Hepatocyte (in vitro differentiated cells): ENCODE data around the gene IPPK. TPM values are rescaled to one million over a fixed set of nuclear protein-coding genes. Genes with fewer than 3 reads are reported as not detected.

Experiments used
- DNase-seq: peaks from one replicate; pipeline ENCODE4 v3.0.0-alpha.2; 2016; ENCODE audit warnings: low spot score
- H2AFZ ChIP-seq: fragments of 200-600 bp; sonication (generic); 2 replicates; pipeline ENCODE4 v1.6.0; 2016; ENCODE audit warnings: antibody characterized with exemption, mild to moderate bottlenecking
- H3K27ac ChIP-seq: fragments of 200-600 bp; sonication (generic); 2 replicates; pipeline ENCODE4 v1.5.1; 2016; ENCODE audit warnings: mild to moderate bottlenecking
- H3K27me3 ChIP-seq: fragments of 200-600 bp; sonication (generic); 2 replicates; pipeline ENCODE4 v1.6.1; 2016
- H3K36me3 ChIP-seq: fragments of 200-600 bp; sonication (generic); replicated peaks from 2 replicates; pipeline ENCODE4 v1.5.1; 2016; ENCODE audit warnings: low read depth; ENCODE audit not compliant: insufficient read depth
- H3K4me1 ChIP-seq: fragments of 200-600 bp; sonication (generic); 2 replicates; pipeline ENCODE4 v1.5.1; 2016; ENCODE audit warnings: mild to moderate bottlenecking, moderate library complexity; ENCODE audit not compliant: insufficient read depth
- H3K4me2 ChIP-seq: fragments of 200-600 bp; sonication (generic); 2 replicates; pipeline ENCODE4 v1.6.0; 2016
- H3K4me3 ChIP-seq: fragments of 200-600 bp; sonication (generic); 2 replicates; pipeline ENCODE4 v1.5.1; 2016; ENCODE audit warnings: mild to moderate bottlenecking
- H3K79me2 ChIP-seq: fragments of 200-600 bp; sonication (generic); 2 replicates; pipeline ENCODE4 v1.6.0; 2017; ENCODE audit warnings: mild to moderate bottlenecking
- H3K9me2 ChIP-seq: fragments of 200-600 bp; sonication (generic); replicated peaks from 2 replicates; pipeline ENCODE4 v1.6.0; 2017; ENCODE audit warnings: mild to moderate bottlenecking; ENCODE audit not compliant: insufficient read depth
- H3K9me3 ChIP-seq: fragments of 200-600 bp; sonication (generic); 2 replicates; pipeline ENCODE4 v1.5.1; 2016; ENCODE audit warnings: low read depth, mild to moderate bottlenecking
- H4K20me1 ChIP-seq: fragments of 200-600 bp; sonication (generic); 2 replicates; pipeline ENCODE4 v1.6.0; 2016; ENCODE audit warnings: mild to moderate bottlenecking; ENCODE audit not compliant: insufficient read depth, poor library complexity, severe bottlenecking
- EZH2 ChIP-seq: fragments of 200-600 bp; sonication (generic); IDR thresholded peaks from 2 replicates; pipeline ENCODE4 v1.6.1; 2016; ENCODE audit warnings: antibody characterized with exemption, mild to moderate bottlenecking, borderline replicate concordance
- EZH2phosphoT487 ChIP-seq: fragments of 200-600 bp; sonication (generic); IDR thresholded peaks from one replicate; pipeline ENCODE4 v1.6.1; 2018; ENCODE audit warnings: antibody characterized with exemption, mild to moderate bottlenecking, low read depth, moderate library complexity; ENCODE audit not compliant: unreplicated experiment, severe bottlenecking
- WGBS: methylation state at CpG from one replicate; pipeline ENCODE4 v1.1.6; 2016; ENCODE audit warnings: low lambda C conversion rate; ENCODE audit errors: missing lambda C conversion rate; 5-methylcytosine and 5-hydroxymethylcytosine counted together
- polyA plus RNA-seq: library from polyadenylated mRNA; unstranded; fragments of >200 nt; fragmentation: Nextera tagmentation; extraction: Ambion mirVana; gene quantifications from 2 replicates; pipeline ENCODE4 v1.2.1, GENCODE V29; 2016
- total RNA-seq: library from RNA; depleted of rRNA; stranded (reverse); fragments of >200 nt; gene quantifications from 2 replicates; pipeline ENCODE4 v1.2.3, GENCODE V29; 2014
- TF ChIP-seq, protein P1 (sequence below): fragments of 200-600 bp; sonication (generic); IDR thresholded peaks from 2 replicates; pipeline ENCODE4 v1.5.1; 2016; ENCODE audit warnings: antibody characterized with exemption, mild to moderate bottlenecking; ENCODE audit not compliant: poor library complexity

The IPPK gene
- total and polyA plus RNA-seq, 2 experiments from 2014 or later, result 8.5 to 15.6 TPM

DNA sequence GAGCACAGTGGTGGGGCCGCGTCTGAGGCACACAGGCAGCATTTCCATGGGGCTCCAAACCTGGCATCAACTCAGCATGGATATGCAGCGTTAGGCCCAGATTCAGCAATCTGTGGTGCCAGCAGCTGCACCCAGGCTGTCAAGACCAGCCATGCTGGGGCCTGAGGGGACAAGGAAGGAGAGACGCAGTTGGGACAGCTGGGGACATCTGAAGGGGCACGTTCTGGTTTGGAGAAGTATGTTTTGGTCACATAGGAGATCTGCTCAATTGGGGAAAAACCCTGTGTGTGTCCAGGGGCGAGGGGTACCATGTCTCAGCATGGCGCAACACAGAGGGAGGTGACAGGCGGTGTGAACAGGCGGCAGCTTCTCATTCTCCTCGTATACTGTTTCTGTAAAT is 67.5 kb downstream of the IPPK start:
- no peak overlapping the region for H3K4me3 ChIP-seq
- DNase-seq, result no peak
- H3K79me2 ChIP-seq, result no peaks in the 10 kb centered on the region
- no peak overlapping the region for H3K4me2 ChIP-seq
- TF ChIP-seq, protein P1, sequence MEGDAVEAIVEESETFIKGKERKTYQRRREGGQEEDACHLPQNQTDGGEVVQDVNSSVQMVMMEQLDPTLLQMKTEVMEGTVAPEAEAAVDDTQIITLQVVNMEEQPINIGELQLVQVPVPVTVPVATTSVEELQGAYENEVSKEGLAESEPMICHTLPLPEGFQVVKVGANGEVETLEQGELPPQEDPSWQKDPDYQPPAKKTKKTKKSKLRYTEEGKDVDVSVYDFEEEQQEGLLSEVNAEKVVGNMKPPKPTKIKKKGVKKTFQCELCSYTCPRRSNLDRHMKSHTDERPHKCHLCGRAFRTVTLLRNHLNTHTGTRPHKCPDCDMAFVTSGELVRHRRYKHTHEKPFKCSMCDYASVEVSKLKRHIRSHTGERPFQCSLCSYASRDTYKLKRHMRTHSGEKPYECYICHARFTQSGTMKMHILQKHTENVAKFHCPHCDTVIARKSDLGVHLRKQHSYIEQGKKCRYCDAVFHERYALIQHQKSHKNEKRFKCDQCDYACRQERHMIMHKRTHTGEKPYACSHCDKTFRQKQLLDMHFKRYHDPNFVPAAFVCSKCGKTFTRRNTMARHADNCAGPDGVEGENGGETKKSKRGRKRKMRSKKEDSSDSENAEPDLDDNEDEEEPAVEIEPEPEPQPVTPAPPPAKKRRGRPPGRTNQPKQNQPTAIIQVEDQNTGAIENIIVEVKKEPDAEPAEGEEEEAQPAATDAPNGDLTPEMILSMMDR, result no peak
- TF ChIP-seq EZH2phosphoT487 (no peak), EZH2 (no peak)
- H3K27me3 ChIP-seq, result no peaks in the 10 kb centered on the region
- WGBS, result 98% methylated on average over 10 of the region's 10 CpGs
- no peaks in the 10 kb centered on the region for H3K9me2 ChIP-seq
- no peak overlapping the region for H2AFZ ChIP-seq
- no peak overlapping the region for H3K27ac ChIP-seq
- H4K20me1 ChIP-seq, result no peaks in the 10 kb centered on the region
- peaks cover 3% of the 10 kb centered on the region for H3K36me3 ChIP-seq
- H3K9me3 ChIP-seq, result no peaks in the 10 kb centered on the region
- H3K4me1 ChIP-seq, result peaks cover 13% of the 10 kb centered on the region

DNA sequence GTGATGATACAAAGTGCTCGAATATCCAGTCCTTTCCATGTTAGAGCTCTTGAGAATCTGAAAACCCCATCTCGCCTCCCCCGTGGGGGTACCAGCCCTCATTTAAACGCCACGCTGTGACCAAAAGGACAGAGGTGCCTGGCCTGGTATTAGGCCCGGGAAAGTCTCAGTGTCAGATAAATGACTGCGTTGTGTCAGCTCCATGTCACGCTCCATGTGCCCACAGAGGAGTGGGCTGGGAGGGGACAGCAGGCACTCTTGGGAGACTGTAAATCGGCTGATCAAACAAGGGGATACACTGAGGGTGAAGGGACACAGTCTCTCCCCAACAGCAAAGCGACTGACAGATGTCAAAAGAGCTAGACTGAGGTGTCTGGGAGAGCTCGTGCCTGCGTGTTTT is 68.5 kb downstream of the IPPK start:
- H4K20me1 ChIP-seq, result no peaks in the 10 kb centered on the region
- H3K4me3 ChIP-seq, result no peak overlapping the region
- peak overlapping the region; percentile 1 for H2AFZ ChIP-seq
- H3K9me3 ChIP-seq, result no peaks in the 10 kb centered on the region
- TF ChIP-seq EZH2phosphoT487, result no peak
- no peak for TF ChIP-seq EZH2
- TF ChIP-seq, protein P1, result no peak
- no peaks in the 10 kb centered on the region for H3K79me2 ChIP-seq
- H3K9me2 ChIP-seq, result no peaks in the 10 kb centered on the region
- H3K36me3 ChIP-seq, result peaks cover 3% of the 10 kb centered on the region
- WGBS, result 85% methylated on average over 12 of the region's 12 CpGs
- peaks cover 13% of the 10 kb centered on the region for H3K4me1 ChIP-seq
- no peaks in the 10 kb centered on the region for H3K27me3 ChIP-seq
- H3K27ac ChIP-seq, result peak overlapping the region; percentile 80
- DNase-seq, result no peak
- no peak overlapping the region for H3K4me2 ChIP-seq

DNA sequence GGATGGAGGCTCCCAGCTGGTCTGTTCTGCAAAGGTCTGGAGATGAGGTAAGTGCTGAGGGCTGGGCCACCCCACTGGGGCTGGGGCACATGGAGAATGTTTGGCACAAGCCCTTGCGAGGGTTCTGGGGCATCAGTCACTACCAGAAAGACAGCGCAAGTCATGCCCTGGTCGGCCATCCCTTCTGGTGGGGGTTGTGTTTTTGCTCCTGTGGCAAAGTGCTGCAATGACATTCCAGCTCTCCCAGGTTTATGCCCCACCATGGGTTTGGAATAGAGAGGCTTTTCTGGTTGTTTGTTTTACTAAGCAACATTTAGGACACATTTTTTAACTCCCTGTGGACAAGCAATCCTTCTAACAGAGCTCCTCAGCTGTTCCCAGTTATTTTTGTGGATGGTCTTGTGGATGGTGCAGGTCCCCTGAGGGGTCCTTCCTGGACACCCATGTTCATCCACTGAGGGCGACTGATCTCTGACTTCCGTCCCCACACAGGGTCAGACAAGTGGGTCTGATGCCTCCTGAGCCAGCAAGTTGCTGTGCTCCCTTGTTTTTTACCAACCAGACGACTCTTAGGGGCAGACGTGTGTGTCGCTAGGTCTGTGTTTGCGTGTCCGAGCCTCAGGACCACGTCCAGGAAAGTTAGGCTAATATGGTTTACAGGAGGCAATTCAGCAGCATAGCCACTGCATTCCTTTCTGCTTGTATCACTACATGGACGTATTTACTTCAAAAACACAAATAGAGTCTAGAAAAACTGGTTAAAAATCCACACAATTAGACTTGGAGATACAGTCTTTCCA is 69.3 kb downstream of the IPPK start:
- no peak for DNase-seq
- no peak for TF ChIP-seq EZH2phosphoT487
- no peak for TF ChIP-seq EZH2
- TF ChIP-seq, protein P1, result no peak
- no peaks in the 10 kb centered on the region for H3K9me3 ChIP-seq
- no peak overlapping the region for H3K4me3 ChIP-seq
- H3K9me2 ChIP-seq, result no peaks in the 10 kb centered on the region
- peak overlapping the region; percentile 43 for H3K4me2 ChIP-seq
- H3K27ac ChIP-seq, result peak overlapping the region; percentile 80
- no peaks in the 10 kb centered on the region for H3K79me2 ChIP-seq
- WGBS, result 60% methylated on average over 12 of the region's 12 CpGs
- H4K20me1 ChIP-seq, result no peaks in the 10 kb centered on the region
- H3K36me3 ChIP-seq, result peaks cover 3% of the 10 kb centered on the region
- H3K27me3 ChIP-seq, result no peaks in the 10 kb centered on the region
- H2AFZ ChIP-seq, result peak overlapping the region; percentile 1
- peaks cover 13% of the 10 kb centered on the region for H3K4me1 ChIP-seq
